Measurements from ENCODE around the gene ADK. TPM values are rescaled to one million over a fixed set of nuclear protein-coding genes. Genes with fewer than 3 reads are reported as not detected.

ADK gene
- total and polyA plus RNA-seq, 8 donors, result 44.8 to 68.6 (median 57.5) TPM

DNA sequence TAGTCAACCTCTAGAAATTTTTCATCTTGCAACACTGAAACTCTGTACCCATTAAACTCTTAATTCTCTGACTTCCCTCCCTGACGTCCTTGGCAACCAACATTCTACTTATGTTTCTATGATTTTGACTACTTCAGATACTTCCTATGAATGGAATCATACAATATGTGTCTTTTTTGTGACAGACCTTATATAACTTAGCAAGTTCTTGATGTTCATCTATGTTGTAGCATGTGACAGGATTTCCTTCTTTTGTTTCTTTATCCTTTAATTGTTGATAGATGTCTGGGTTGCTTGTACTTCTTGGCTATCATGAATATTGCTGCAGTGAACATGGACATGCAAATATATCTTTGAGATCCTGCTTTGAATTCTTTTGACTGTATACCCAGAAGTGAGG is 240.8 kb downstream of the ADK start:
- no peaks in the 10 kb centered on the region for H3K9me3 ChIP-seq
- ATAC-seq (no peak), DNase-seq (no peak)
- no peaks in the 10 kb centered on the region for H3K27me3 ChIP-seq
- no peaks in the 10 kb centered on the region for H3K4me1 ChIP-seq
- TF ChIP-seq, protein P1, sequence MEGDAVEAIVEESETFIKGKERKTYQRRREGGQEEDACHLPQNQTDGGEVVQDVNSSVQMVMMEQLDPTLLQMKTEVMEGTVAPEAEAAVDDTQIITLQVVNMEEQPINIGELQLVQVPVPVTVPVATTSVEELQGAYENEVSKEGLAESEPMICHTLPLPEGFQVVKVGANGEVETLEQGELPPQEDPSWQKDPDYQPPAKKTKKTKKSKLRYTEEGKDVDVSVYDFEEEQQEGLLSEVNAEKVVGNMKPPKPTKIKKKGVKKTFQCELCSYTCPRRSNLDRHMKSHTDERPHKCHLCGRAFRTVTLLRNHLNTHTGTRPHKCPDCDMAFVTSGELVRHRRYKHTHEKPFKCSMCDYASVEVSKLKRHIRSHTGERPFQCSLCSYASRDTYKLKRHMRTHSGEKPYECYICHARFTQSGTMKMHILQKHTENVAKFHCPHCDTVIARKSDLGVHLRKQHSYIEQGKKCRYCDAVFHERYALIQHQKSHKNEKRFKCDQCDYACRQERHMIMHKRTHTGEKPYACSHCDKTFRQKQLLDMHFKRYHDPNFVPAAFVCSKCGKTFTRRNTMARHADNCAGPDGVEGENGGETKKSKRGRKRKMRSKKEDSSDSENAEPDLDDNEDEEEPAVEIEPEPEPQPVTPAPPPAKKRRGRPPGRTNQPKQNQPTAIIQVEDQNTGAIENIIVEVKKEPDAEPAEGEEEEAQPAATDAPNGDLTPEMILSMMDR (IDR thresholded peaks at IDR 0.05), result no peak
- intact Hi-C loops (cut with DNase I), result no loop called here
- H3K27ac ChIP-seq, result no peak overlapping the region
- no peak overlapping the region for H3K4me3 ChIP-seq
- H3K36me3 ChIP-seq, result no peaks in the 10 kb centered on the region

DNA sequence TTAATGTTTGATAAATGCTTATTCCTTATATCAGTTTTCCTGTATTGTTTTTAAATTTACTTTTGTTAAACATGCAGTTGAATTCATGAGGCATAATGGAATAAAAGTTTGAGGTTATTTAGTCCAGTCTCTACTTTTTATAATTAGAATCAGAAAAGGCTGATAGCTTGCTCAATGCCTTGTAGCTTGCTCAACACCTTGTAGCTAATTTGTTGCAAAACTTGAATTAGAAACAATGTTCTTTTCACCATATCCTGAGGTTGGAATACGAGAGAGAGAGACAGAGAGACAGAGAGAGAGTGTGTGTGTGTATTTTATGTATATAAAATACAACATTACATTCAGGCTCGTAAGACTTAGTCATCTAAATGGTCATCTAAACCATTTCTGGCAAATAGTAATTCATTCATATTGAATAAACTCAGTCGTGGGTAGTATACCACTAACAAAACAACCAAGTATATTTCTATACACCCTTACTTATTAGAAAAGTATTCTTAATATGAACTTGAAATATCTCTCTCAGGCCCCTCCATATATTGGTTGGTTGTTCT is 243.5 kb downstream of the ADK start:
- no peak for DNase-seq
- intact Hi-C loops (cut with DNase I), result no loop called here
- no peaks in the 10 kb centered on the region for H3K27me3 ChIP-seq
- no peaks in the 10 kb centered on the region for H3K9me3 ChIP-seq
- no peaks in the 10 kb centered on the region for H3K4me1 ChIP-seq
- no peaks in the 10 kb centered on the region for H3K36me3 ChIP-seq
- H3K27ac ChIP-seq, result no peak overlapping the region
- no peak for ATAC-seq
- H3K4me3 ChIP-seq, result no peak overlapping the region
- TF ChIP-seq, protein P1 (IDR thresholded peaks at IDR 0.05), result no peak

- TF ChIP-seq, protein P1 (IDR thresholded peaks at IDR 0.05), result no peak
- Histone ChIP-seq H3K9me3 (peaks cover 0 to 11% of the 10 kb centered on the region in 2 donors), H3K4me1 (no peaks in the 10 kb centered on the region), H3K27ac (no peak overlapping the region), H3K36me3 (peaks cover 0 to 8% of the 10 kb centered on the region in 2 donors), H3K27me3 (no peaks in the 10 kb centered on the region), H3K4me3 (no peak overlapping the region)
- intact Hi-C loops (cut with DNase I), result no loop called here
- ATAC-seq (no peak), DNase-seq (no peak)
Observed at GRCh38 chr10:74400186-74400585, 249.2 kb downstream of the ADK start.

GRCh38 chr10:74406006-74406405 is 255.0 kb downstream of the ADK start:
- H3K4me3 ChIP-seq, result no peak overlapping the region
- peaks cover 0 to 11% of the 10 kb centered on the region in 2 donors for H3K9me3 ChIP-seq
- no peaks in the 10 kb centered on the region for H3K4me1 ChIP-seq
- intact Hi-C loops (cut with DNase I), result no loop called here
- H3K36me3 ChIP-seq, result peaks cover 0 to 13% of the 10 kb centered on the region in 2 donors
- no peaks in the 10 kb centered on the region for H3K27me3 ChIP-seq
- ATAC-seq (no peak), DNase-seq (no peak)
- no peak overlapping the region for H3K27ac ChIP-seq
- TF ChIP-seq, protein P1 (IDR thresholded peaks at IDR 0.05), result no peak

GRCh38 chr10:74415146-74415839 is 264.3 kb downstream of the ADK start:
- intact Hi-C loops (cut with DNase I), result no loop called here
- Histone ChIP-seq H3K9me3 (peaks cover 0 to 5% of the 10 kb centered on the region in 2 donors), H3K27ac (no peak overlapping the region), H3K4me3 (no peak overlapping the region), H3K36me3 (peaks cover 0 to 14% of the 10 kb centered on the region in 2 donors), H3K4me1 (peaks cover 0 to 13% of the 10 kb centered on the region in 2 donors), H3K27me3 (no peaks in the 10 kb centered on the region)
- TF ChIP-seq, protein P1 (IDR thresholded peaks at IDR 0.05), result no peak
- DNase-seq (no peak), ATAC-seq (no peak)
